Body of pancreas (tissue), 4 donors: Measurements from ENCODE around the gene HSPA13.

ENCODE experiments used
- CTCF ChIP-seq, 7 experiments: fragments of 450-650 bp in 4 of 7; fragments of 200-600 bp in 3 of 7; sonication (generic) in 3 of 7; IDR thresholded peaks; one replicate each; pipeline ENCODE4 v1.5.1; 2016 to 2019; ENCODE audit warnings: antibody characterized with exemption in 7 of 7
- POLR2A ChIP-seq, 3 donors: fragments of 450-650 bp; IDR thresholded peaks; one replicate each; pipeline ENCODE4 v1.6.1; 2016; ENCODE audit warnings: antibody characterized with exemption in 3 of 3, mild to moderate bottlenecking in 2 of 3

GRCh38 chr21:14414932-14415508 is 32.1 kb upstream of the HSPA13 start:
- TF ChIP-seq CTCF (IDR thresholded peaks at IDR 0.05) (no peak), POLR2A (IDR thresholded peaks at IDR 0.05) (no peak)
